ENCODE results near the gene PHKG1. TPM values are rescaled to one million over a fixed set of nuclear protein-coding genes. Genes with fewer than 3 reads are reported as not detected.

PHKG1 gene
- under 0.01 and 0.46 TPM in 2 replicates for total RNA-seq

GRCh38 chr7:56092789-56093531 is at the start of gene PHKG1:
PHKG1 (minus strand) TSS chr7:56092952; CDS start chr7:56088941, 4,011 bp downstream.

GRCh38 chr7:56115852-56116538 is 23.2 kb upstream of the PHKG1 start, which contains the start of gene NUPR2:
NUPR2 (minus strand) TSS chr7:56116417; CDS start chr7:56116314, 103 bp downstream.

GRCh38 chr7:56106108-56107073 is 13.6 kb upstream of the PHKG1 start, which contains the start of gene CHCHD2:
CHCHD2 (minus strand) TSS chr7:56106476; CDS start chr7:56106413, 63 bp downstream.

GRCh38 chr7:56063882-56064625 is 28.7 kb downstream of the PHKG1 start, which contains the start of gene SUMF2:
SUMF2 (plus strand) TSS chr7:56064286; CDS start chr7:56064312, 26 bp downstream.

GRCh38 chr7:56051339-56052191 is 41.2 kb downstream of the PHKG1 start, which contains the start of the genes CCT6A and PSPH:
CCT6A (plus strand) TSS chr7:56051765; CDS start chr7:56051849, 84 bp downstream.
PSPH (minus strand) TSS chr7:56051444; CDS start chr7:56021212, 30,232 bp downstream.

Other genes starting within 250 kb of the PHKG1 start
- gene SEPTIN14, start 230.2 kb downstream of the PHKG1 start, total RNA-seq, result not detected in 2 replicates
- 1.9 and 4.2 TPM in 2 replicates for gene ZNF713, start 205.5 kb downstream of the PHKG1 start, total RNA-seq
- 6.9 and 10.7 TPM in 2 replicates for gene MRPS17, start 141.1 kb downstream of the PHKG1 start, total RNA-seq
- 34.4 and 34.7 TPM in 2 replicates for gene NIPSNAP2, start 128.4 kb downstream of the PHKG1 start, total RNA-seq
- 66.0 and 132 TPM in 2 replicates for gene PSPH, start 41.5 kb downstream of the PHKG1 start, total RNA-seq
- 196 and 215 TPM in 2 replicates for gene CCT6A, start 41.2 kb downstream of the PHKG1 start, total RNA-seq
- gene SUMF2, start 28.7 kb downstream of the PHKG1 start, total RNA-seq, result 174 and 227 TPM in 2 replicates
- gene CHCHD2, start 13.5 kb upstream of the PHKG1 start, total RNA-seq, result 197 and 391 TPM in 2 replicates
- gene NUPR2, start 23.5 kb upstream of the PHKG1 start, total RNA-seq, result not detected in 2 replicates